Cerebellar cortex (tissue), 1 donor: ENCODE measurements around the gene DDIT4.
"Not testable (repeated sequence)": the region's sequence is repeated elsewhere in the genome, so short reads cannot be mapped to it uniquely, and the experiment has no call there.

ENCODE experiments used
- DNase-seq: peaks from one replicate; pipeline ENCODE4 v3.0.0-alpha.2; 2015; ENCODE audit warnings: low spot score

Gene DDIT4

DNA sequence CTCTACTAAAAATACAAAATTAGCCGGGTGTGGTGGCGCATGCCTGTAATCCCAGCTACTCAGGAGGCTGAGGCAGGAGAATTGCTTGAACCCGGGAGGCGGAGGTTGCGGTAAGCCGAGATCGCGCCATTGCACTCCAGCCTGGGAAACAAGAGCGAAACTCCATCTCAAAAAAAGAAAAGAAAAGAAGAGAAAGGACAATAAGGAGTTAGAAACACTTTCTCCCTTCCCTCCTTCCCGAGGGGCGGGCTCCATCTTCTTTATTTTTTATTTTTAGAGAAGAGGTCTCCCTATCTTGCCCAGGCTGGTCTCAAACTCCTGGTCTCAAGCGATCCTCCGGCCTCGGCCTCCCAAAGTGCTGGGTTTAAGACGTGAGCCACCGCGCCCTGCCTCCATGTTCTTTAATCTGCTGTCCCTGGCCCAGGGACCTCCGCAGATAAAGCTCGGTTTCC lies 23.1 kb downstream of the DDIT4 start:
- DNase-seq = not testable (repeated sequence)

DNA sequence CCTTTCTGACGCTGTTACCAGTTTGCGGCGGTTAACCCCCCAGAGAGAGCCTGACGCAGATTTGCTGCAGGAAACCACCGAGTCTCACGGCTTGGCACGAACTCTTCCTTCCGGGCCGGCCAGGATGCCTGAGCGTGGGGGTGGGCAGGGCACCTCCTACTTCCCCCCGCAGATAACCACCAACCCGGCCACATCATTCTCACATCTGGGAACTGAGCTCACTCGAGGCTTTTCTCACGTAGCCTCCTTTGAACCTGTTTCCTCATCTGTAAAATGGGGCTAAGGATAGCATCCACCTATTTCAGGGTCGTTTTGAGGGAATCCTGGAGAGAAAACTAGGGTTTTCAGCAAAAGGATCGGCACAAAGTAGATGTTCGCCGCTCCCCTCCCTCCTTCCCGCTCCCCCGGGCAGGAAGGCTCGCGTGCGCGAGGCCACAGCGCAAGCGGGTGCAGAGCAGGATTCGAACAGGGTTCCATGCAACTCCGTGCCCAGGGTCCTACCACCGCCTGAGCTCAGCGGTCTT lies 23.6 kb downstream of the DDIT4 start:
- no peak for DNase-seq

DNA sequence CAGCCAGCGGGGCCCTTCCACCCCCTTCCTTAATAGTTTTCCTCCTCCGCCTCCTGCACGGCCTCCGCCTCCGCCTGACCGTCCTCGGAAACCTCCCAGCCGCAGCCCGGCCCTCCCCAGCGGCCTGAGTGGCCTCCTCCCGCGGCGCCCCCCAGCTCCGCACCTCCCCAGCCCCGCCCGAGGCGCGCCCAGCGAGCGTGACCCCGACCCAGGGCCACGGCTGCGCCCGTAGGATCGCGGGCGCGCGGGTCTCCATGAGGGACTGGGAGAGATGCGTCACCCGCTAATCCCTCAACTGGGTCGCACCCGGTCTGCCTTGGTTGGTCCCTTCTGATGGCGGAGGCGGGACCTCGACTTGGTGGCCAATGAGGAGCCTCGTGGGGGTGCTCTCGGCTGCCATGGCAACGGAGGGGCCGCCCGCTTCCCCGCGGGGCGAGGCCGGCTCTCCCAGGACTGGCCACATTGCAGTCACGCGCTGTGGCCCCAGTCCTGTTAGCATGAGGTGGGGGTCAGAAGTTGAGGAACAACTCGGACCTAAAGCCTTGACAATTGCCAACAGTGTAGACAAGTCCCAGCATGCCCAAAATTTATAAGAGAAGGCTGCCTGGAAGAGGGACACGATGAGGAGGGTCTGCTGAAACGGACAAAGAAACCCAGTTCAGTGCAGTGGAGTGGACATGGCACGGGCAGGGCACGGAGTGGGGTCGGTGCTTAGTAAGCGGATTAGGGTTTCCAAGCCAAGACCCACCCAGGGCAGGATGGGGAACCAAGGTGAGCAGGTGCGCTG lies 24.3 kb downstream of the DDIT4 start:
- peak; percentile 99 for DNase-seq

DNA sequence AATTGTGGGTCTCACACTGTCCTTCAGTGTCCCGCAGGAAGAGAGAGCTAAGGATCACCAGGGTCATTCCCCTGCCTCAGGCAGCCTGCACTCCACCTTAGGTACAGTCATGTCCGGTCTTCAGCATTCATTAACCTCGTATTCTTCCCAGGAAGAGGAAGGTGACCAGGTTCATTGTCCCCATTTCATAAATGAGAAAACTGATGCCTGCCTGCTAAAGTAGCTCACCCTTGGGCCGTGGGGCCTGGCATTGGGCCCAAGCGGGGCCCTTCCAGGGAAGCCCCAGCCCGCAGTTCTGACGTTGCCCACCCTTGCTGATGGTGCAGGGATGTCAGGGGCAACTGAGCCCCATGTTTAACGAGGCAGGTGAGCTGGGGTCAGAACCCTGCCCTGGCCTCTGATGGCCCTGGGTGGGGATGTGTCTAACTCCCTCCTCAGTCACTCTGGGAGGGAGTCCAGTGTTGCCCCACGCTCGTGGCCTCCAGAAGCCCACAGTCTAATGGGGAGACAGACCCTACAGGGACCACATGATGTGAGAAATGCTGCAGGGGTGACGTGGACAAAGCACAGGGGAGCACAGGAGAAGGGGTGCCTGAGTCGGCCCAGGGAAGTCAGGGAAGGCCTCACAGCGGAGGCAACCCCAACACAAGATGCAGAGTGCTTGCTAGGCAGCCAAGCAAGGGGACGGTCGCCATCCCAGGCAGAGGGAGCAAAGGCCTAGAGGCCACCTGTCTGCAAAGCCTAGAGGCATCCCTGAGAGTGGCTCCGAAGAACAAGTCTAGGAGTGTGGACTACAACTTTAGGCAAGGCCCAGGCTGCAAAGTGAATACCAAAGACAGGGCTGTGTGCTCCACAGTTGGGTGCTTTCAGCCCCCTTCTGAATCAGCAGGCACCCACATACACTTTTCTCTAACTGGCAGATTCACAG lies 25.1 kb downstream of the DDIT4 start:
- no peak for DNase-seq

DNA sequence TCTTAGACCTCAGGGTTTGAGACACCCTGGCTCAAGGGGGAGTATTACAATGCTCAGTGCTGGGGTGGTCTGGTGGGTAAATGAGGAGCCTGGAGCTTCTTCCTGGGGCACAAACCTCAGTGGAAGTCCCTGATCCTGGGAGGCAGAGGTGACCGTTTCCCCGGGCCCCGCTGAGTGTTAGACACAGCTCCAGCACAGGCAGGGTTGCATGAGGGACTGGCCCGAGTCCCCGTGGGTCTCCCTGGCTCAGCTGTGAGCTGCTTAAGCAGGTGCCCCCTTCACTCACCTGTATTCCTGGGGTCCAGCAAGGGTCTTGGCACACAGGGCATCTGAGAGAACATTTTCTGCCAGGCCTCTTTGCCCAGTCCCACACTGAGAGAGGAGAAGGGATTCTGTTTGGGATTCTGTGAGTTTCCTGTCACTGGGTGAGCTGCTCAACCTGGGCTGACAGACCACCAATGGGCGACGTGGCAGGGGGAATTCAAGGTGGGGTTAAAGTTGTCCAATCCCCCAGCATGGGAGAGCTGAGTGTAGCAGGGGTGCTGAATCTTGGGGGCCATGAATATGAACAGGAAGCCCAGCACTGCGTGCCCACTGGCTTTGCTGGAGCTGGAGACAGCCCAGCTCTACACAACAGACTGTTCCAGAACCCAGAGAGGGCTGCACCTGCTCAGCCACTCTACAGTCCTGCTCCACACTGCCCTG lies 29.9 kb downstream of the DDIT4 start:
- peak; percentile 53 for DNase-seq

DNA sequence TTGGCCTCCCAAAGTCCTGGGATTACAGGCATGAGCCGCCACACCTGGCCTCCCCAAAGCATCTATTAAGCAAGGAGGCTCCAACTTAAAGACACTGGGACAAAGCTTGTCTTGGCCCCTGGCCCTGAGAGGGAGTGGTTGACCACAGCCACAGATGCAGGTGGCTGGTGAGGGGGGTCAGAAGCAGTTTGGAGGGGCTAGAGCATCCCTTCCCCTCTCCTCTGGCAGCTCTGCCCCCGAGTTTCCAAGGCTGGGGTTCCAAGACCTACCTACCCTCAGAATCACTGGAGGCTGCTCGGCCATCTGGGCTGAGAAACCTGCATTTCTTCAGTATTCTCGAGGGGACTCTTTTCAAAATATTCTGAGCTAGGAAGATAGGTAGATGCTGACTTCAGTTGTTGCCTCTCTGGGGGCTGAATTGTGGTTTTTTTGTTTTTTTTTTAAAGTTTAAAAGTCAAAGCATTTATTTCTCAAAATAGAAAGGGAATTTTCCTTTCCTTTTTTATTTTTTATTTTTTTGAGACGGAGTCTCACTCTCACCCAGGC lies 32.6 kb downstream of the DDIT4 start:
- DNase-seq = no peak

DNA sequence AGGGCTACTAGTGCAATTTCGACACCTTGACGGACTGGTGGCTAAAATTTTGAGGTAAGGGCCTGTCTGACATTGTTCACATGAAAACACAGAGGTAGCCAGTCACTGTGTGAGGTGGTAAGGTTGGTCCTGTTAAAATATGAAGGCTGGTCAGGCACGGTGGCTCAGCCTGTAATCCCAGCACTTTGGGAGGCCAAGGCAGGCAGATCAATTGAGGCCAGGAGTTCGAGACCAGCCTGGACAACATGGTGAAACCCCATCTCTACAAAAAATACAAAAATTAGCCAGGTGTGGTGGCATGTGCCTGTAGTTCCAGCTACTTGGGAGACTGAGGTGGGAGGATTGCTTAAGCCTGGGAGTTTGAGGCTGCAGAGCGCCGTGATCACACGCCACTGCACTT lies 34.0 kb downstream of the DDIT4 start:
- DNase-seq = not testable (repeated sequence)

DNA sequence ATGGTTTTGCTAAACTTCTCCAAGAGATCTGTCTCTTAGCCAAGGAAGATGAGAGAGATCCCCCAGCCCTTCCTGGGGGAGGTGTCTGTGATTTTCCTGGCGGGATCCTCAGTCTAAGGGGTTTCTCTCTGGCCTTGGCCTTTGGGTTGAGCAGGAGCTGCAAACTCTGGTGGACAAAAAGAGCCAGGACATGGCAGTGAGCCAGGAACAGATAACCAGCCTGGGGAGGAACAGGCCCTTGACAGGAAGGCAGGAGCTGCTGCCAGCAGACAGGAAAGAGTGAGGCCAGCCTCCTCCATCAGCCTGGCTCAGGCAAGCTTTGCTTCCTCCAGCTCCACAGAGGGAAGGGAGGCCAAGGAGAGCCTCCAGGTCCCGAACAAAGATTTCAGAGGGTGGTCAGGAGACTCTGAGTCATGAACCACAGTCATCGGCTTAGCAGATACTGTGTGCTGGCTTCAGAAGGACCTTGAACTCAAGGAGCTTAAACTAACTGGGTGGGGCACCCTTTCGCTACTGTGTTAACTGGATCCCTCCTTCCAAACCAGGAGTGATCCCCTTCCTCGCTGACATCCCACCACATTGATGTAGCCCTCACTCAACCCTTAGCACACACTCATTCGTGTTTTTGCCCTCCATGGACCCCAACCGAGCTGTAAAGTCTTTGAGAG lies 34.7 kb downstream of the DDIT4 start:
- DNase-seq = peak; percentile 94

DNA sequence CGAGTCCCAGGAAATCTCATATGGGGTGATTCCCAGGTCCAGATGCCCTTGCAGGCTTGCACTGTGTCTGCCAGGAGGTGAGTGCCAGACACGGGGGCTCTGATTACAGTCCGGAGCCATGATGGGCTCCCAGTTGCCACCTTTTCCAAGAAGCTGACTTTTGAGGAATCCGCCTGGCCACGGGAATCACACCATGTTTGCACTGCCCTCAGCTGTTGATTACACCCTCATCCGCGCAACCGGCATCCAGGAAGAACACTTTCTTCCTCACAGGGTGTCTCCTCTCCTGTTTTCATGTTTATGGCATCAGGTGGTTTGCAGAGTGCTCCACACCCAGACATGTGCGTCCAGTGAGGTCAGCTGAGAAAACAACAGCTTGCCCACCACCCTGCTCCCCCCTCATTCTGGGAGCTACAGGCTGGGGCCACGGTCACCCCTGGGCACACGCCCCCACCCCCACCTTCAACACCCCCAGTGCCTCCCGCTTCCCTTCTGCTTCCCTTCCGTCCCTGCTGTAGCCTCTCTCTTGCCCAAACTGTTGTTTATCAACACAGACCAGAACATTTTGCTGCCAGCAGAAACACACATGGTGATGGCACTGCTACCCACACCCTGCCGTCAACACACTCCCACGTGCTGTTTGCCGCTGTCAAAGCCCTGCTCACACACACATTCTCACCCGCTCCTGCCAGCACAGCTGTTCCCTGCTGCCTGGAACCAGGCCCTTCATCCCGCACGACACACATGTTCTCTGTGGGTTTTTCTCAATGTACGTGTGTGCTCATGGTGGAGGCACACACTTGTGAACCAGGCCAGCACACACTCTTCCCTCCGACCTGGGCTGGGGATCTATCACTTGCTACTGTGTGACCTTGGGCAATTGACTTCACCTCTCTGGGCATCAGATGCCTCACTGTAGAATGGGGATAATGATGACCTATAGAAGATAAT lies 35.8 kb downstream of the DDIT4 start:
- DNase-seq = peak; percentile 54

DNA sequence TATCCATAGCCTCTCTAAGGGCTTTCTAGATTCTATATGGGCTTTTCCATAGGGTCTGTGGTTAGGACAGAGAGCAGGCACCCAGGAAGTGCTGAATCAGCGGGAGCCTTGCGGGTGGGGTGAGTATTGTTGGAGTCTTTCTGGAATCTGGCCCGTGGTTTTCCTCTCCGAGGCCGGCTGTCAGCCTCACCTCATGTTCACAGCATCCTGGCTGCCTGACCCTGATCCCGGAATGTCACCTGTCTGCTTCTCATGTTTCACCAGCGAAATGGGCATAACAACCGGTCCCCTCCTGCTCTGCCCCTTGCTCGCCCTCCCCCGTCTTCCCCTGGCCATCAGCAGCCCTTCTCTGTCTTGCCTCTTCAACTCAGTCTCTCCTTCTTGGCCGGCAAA lies 36.5 kb downstream of the DDIT4 start:
- peak; percentile 39 for DNase-seq

DNA sequence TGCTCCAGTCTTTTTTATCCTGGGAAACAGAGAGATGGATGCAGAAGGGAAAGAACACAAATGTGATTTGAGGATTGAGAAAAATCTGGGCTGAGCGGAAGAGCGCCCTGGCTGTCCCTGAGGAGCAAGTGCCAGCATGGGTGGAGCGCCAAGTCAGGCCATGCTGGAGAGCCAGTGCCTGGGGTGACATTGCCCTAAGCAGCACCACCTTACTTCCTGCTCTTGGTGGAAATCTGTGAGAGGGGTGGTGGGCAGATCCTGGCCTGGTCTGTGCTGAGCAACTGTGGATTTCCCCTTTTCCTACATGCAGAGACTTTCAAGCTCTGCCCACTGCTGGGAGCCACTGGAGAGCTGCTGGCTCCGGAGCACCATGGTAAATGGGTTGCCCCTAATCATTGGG lies 36.9 kb downstream of the DDIT4 start:
- DNase-seq = peak; percentile 70

DNA sequence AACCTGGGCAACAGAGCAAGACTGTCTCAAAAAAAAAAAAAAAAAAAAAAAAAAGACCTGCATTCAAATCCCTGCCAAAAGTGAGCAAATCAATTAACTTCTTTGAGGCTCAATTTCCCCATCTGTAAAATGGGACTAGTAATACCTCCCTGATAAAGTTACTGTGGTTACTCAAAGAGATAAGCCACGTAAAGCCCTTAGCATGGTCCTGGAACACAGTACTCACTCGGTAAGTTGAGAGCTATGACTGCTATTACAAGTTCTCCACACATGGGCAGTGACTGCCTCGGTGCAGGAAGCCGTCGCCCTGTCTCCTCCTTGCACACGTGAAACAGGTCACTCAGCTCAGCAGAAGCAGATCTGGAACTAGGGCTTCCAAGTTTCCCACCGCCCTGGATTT lies 37.9 kb downstream of the DDIT4 start:
- DNase-seq = no peak

DNA sequence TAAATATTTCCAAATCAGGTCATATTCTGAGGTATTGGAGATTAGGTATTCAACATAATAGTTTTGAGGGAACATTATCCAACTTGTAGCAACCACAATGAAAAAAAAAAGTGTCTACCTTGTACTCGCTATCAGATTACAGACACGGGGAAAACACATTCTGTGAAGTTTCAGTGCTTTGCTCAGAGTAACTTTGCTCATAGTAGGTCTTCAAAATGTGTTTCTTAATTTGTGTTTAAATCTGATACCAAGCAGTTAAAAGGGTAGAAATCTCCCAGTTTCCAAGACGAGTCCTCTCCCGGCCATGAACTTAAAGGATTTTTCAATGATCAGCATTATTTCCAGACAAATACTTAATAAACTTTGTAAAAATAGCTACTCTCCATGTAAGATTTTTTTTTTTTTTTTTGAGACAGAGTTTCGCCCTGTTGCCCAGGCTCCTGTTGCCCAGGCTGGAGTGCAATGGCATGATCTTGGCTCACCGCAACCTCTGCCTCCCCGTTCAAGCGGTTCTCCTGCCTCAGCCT lies 39.2 kb downstream of the DDIT4 start:
- no peak for DNase-seq

DNA sequence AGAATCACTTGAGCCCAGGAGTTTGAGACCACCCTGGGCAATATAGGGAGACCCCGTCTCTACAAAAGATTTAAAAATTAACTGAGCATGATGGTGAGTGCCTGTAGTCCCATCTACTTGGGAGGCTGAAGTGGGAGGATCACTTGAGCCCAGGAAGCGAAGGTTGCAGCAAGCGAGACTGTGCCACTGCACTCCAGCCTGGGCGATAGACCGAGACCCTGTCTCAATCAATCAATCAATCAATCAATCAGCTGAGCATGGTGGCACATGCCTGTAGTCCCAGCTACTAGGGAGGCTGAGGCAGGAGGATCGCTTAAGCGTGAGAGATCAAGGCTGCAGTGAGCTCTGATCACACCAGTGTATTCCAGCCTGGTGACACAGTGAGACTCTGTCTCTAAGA lies 40.5 kb downstream of the DDIT4 start:
- no peak for DNase-seq

DNA sequence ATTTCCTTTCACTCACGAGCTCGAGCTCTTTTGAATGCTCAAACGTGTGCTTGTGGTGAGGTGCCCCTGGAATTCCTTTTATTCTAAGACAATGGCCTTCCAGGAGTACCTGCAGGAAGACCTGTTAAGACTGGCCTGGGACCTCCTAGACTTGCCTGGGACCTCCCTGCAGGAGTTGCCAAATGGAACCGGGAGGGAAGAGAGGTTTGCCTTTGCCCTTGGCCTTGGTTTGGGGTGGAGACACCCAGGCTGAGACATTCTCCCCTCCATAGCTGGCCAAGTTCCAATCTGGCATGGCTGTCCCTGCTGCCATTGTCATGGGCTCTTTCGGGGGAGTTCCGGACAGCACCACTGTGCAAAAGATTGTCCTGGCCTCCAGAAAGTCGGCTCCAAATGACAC lies 41.3 kb downstream of the DDIT4 start:
- DNase-seq = no peak

DNA sequence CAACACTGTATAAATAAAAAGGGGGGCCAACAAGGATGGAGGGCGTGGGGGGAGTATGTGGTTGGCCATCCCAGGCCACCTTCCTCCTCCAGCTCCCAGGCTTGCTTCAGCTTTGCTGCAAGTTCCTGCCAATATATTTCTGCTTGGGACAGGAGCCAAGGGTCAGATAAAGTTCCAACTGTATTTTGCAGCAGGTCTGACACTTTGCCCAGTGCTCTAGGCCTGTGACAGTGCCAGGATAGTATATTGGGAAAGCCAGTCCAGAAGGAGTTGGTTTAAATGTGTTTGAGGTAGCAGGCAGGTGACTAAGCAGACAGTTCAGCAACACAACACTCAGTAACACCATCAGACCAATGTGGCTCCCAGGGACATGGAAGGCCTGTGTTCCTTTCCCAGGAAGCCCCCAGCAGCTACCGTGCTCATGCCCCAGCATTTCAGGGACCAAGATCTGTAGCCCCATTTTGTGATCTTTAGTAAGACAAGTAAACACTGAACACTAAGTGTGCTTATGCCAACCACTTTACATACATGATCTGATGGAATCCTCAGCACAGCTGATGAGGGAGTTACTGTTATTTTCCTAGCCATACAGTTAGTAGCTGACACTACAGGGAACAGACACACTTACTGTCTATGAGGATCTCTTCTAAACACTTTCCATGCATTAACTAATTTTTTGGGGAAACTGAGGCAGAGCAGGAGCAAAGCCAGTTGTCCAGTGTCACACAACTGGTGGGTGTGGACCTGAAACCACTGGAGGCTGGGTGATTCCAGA lies 42.1 kb downstream of the DDIT4 start:
- DNase-seq = peak; percentile 77

DNA sequence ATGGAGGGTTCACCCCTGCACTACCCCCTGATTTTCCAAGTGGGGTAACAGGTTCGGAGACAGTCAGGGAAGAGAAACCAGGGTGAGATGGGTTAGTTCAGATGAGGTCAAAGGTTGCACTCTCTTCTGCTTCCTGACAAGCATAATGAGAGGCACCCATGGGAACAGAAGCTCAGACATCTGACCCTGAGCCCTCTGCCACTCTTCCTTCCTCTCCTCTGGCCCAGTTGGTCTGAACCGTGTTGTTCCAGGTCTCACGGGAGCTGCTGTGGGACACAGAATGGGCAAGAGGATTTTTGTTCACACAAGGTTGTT lies 42.6 kb downstream of the DDIT4 start:
- DNase-seq = no peak

DNA sequence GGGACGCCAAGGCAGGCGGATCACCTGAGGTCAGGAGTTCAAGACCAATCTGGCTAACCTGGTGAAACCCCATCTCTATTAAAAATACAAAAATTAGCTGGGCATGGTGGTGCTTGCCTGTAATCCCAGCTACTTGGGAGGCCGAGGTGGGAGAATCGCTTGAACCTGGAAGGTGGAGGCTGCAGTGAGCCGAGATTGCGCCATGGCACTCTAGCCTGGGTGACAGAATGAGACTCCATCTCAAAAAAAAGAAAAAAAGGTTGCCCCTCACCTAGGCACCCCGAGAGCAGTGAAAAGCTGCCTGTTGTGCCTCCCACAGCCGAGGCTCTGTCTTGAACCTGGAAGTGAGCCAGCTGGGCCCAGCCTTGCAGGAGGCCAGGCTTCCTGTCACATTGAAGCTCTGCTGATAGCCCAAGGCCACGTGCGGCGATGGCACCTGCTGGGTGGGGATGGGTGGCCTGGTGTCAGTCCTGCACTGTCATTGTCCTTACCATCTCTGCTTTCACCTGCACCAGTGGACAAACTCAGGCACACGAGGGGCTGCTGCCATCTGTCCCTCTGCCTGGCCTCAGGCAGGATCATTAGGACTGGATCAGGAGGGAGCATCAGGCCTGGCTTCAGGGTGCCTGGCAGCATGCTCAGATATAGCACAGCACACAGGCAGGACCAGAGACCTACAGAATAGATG lies 43.2 kb downstream of the DDIT4 start:
- DNase-seq = no peak
